Epithelial cell of esophagus (primary cell): ENCODE measurements around the gene NREP.

Experiments used
- DNase-seq: peaks from one replicate; pipeline ENCODE4 v3.0.0; 2010; ENCODE audit warnings: low read depth
- H3K4me3 ChIP-seq: 2 replicates; pipeline ENCODE4 v1.5.1; 2011; ENCODE audit warnings: mild to moderate bottlenecking, low read length, control low read depth
- TF ChIP-seq, protein P1 (sequence below): IDR thresholded peaks from 2 replicates; pipeline ENCODE4 v1.5.1; 2011; ENCODE audit warnings: low read depth, mild to moderate bottlenecking, low read length, control low read depth, inconsistent platforms; ENCODE audit not compliant: insufficient read depth; ENCODE audit errors: missing control alignments

NREP gene

DNA sequence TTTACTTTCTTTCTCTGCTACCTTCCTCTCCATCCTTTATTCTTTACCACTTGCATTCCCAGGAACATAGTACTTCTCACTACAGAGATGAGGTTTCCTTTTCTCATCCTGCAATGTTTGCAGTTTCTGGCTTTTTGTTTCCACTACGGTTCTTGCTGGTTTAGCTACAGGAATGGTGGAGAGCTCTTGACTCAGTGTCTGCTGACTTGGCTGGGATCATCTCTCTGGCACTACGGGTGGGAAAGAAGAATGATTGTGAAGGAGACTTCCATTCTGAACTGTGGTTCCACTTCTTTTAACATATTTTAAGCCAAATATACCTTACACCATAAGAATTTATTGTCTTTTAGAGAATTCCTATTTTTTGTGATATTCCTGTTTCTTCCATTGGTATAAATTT is 65.1 kb downstream of the NREP start:
- no peak overlapping the region for H3K4me3 ChIP-seq
- no peak for DNase-seq
- TF ChIP-seq, protein P1, sequence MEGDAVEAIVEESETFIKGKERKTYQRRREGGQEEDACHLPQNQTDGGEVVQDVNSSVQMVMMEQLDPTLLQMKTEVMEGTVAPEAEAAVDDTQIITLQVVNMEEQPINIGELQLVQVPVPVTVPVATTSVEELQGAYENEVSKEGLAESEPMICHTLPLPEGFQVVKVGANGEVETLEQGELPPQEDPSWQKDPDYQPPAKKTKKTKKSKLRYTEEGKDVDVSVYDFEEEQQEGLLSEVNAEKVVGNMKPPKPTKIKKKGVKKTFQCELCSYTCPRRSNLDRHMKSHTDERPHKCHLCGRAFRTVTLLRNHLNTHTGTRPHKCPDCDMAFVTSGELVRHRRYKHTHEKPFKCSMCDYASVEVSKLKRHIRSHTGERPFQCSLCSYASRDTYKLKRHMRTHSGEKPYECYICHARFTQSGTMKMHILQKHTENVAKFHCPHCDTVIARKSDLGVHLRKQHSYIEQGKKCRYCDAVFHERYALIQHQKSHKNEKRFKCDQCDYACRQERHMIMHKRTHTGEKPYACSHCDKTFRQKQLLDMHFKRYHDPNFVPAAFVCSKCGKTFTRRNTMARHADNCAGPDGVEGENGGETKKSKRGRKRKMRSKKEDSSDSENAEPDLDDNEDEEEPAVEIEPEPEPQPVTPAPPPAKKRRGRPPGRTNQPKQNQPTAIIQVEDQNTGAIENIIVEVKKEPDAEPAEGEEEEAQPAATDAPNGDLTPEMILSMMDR, result no peak

DNA sequence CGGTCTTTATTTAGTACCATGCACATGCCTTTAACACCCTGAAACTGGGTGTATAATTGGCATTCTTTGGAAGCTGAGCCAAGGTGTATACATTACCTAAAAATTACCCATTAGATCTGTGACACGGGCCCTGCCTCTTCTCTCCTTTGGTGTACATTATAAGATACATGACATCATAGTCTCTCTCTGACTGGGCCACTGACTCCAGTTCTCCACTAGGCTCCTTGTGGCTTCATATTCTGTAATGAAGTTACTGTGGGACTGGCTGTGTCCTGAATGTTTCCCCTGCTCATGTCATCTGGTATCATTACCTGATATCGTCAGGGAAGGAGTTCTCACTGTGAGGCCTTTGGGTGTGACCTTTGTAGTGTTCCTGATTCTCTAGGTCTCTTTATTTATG is 65.5 kb downstream of the NREP start:
- TF ChIP-seq, protein P1, result no peak

GRCh38 chr5:111689357-111689935 is 67.5 kb downstream of the NREP start:
- TF ChIP-seq, protein P1, result no peak
- H3K4me3 ChIP-seq, result no peak overlapping the region
- no peak for DNase-seq

More for the DNA sequence above, 65.5 kb downstream of the NREP start:
- DNase-seq, result no peak
- H3K4me3 ChIP-seq, result no peak overlapping the region

- H3K4me3 ChIP-seq, result no peak overlapping the region
- DNase-seq, result no peak
- TF ChIP-seq, protein P1, result peak; percentile 10
These were observed 71.0 kb downstream of the NREP start for GRCh38 chr5:111685969-111686368.

- no peak for DNase-seq
- no peak overlapping the region for H3K4me3 ChIP-seq
- TF ChIP-seq, protein P1, result no peak
These were observed 74.4 kb downstream of the NREP start for GRCh38 chr5:111682641-111683040.

- TF ChIP-seq, protein P1, result no peak
These were observed 74.9 kb downstream of the NREP start for GRCh38 chr5:111682121-111682520.

DNA sequence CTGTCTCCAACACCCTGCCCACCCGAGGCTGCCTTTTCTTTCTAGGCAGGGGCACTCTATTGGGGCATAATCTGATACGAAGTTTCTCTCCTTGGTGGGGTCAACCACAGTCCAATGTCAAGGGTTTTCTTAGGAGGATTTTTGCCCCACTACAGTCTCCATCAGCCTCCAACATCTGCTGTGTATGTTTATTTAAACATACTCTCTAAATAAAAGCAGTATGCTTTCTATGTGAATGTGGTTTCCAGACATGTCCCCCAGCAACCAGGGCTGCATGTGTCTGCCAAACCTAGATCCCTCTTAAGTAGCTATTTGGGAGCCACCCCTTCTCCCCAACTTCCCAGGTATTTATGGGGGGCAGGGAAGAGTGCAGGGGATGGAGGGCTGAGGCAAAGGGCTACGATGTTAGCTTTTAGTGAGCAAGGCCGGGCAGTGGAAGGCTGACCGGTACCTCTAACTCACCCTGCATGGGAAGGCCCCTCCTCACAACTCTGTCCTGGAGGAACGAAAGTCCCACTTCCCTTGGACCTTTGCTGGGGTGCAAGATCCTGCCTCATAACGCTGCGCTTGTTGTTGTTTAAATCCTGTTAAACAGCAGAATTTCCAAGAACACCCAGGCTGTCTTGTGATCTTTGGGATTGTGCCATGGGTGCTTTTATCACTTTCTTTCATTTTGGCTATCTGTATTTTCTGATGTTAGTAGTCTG is 75.4 kb downstream of the NREP start:
- no peak overlapping the region for H3K4me3 ChIP-seq
- TF ChIP-seq, protein P1, result no peak
- no peak for DNase-seq

More at GRCh38 chr5:111682121-111682520, 74.9 kb downstream of the NREP start:
- no peak for DNase-seq
- no peak overlapping the region for H3K4me3 ChIP-seq
